IMR-90 (cell line): Measurements from ENCODE around the gene SBF2. TPM values are rescaled to one million over a fixed set of nuclear protein-coding genes. Genes with fewer than 3 reads are reported as not detected.
A peak's percentile ranks its signal among the peaks of the same experiment; 100 is the strongest.

Source experiments
- ATAC-seq: fragments of 200-7000 bp; cut with Tn5 transposase; 2 replicates; pipeline ENCODE4 v1.9.1; 2020; ENCODE audit warnings: low read depth, mild to moderate bottlenecking, moderate library complexity
- BruUV-seq: library from RNA; stranded (reverse); fragments of 400-500 nt; replicated peaks from 2 replicates; lab custom pipeline; 2021; lab: Mats Ljungman, UMichigan
- CTCF ChIA-PET: fragments of 300-600 bp; formaldehyde crosslinking; extraction: SDS; loops from one replicate; lab custom pipeline; 2021; ENCODE audit warnings: antibody characterized with exemption; lab: Yijun Ruan, JAX
- POLR2A ChIA-PET: fragments of 300-600 bp; sonication (Branson Sonifier 250); formaldehyde crosslinking; loops from one replicate; lab custom pipeline; 2022; ENCODE audit warnings: antibody characterized with exemption; ENCODE audit not compliant: unreplicated experiment; lab: Charles Lee
- DNase-seq: peaks from one replicate; pipeline ENCODE4 v3.0.0; 2013
- H2AFZ ChIP-seq: replicated peaks from 2 replicates; pipeline ENCODE3; 2013; ENCODE audit warnings: low read length, mild to moderate bottlenecking; ENCODE audit not compliant: poor library complexity
- H2AK5ac ChIP-seq: 2 replicates; pipeline ENCODE4 v1.6.1; 2013; ENCODE audit warnings: low read depth, low read length, inconsistent platforms
- H2AK9ac ChIP-seq: replicated peaks from 2 replicates; pipeline ENCODE3; 2013; ENCODE audit warnings: mild to moderate bottlenecking, low read depth, low read length, moderate library complexity; ENCODE audit not compliant: poor library complexity
- H2BK120ac ChIP-seq: 2 replicates; pipeline ENCODE4 v1.6.1; 2013; ENCODE audit warnings: low read depth, low read length, inconsistent platforms
- H2BK15ac ChIP-seq: 3 replicates; pipeline ENCODE4 v1.6.1; 2013; ENCODE audit warnings: low read depth, low read length, inconsistent platforms
- H2BK20ac ChIP-seq: 2 replicates; pipeline ENCODE4 v1.6.1; 2013; ENCODE audit warnings: low read depth, mild to moderate bottlenecking, inconsistent platforms, low read length, moderate library complexity
- H2BK5ac ChIP-seq: 2 replicates; pipeline ENCODE4 v1.6.1; 2013; ENCODE audit warnings: mild to moderate bottlenecking, low read depth, low read length, inconsistent platforms; ENCODE audit not compliant: poor library complexity, severe bottlenecking
- H3K14ac ChIP-seq: replicated peaks from 2 replicates; pipeline ENCODE4 v1.6.1; 2013; ENCODE audit warnings: low read depth, low read length, inconsistent platforms
- H3K18ac ChIP-seq: 2 replicates; pipeline ENCODE4 v1.6.1; 2013; ENCODE audit warnings: low read depth, low read length, control low read depth
- H3K23ac ChIP-seq: 2 replicates; pipeline ENCODE4 v1.6.1; 2013; ENCODE audit warnings: low read depth, low read length, inconsistent platforms
- H3K27ac ChIP-seq: 2 replicates; pipeline ENCODE4 v1.5.1; 2013; ENCODE audit warnings: mild to moderate bottlenecking, control low read depth, low read length; ENCODE audit not compliant: insufficient read depth
- H3K27me3 ChIP-seq: 2 replicates; pipeline ENCODE4 v1.6.1; 2013; ENCODE audit warnings: low read length; ENCODE audit not compliant: control insufficient read depth, insufficient read depth
- H3K36me3 ChIP-seq: 2 replicates; pipeline ENCODE4 v1.6.1; 2013; ENCODE audit warnings: low read length, mixed read lengths; ENCODE audit not compliant: control insufficient read depth, insufficient read depth
- H3K4ac ChIP-seq: 2 replicates; pipeline ENCODE4 v1.6.1; 2013; ENCODE audit warnings: low read depth, low read length, inconsistent platforms
- H3K4me1 ChIP-seq: 2 replicates; pipeline ENCODE4 v1.6.1; 2013; ENCODE audit warnings: low read length, mixed read lengths; ENCODE audit not compliant: control insufficient read depth, insufficient read depth
- H3K4me2 ChIP-seq: 2 replicates; pipeline ENCODE4 v1.6.1; 2013; ENCODE audit warnings: low read depth, mild to moderate bottlenecking, control low read depth, low read length, moderate library complexity
- H3K4me3 ChIP-seq: 2 replicates; pipeline ENCODE4 v1.5.1; 2013; ENCODE audit warnings: low read depth, mild to moderate bottlenecking, control low read depth, low read length, moderate library complexity; ENCODE audit not compliant: insufficient read depth
- H3K56ac ChIP-seq: 2 replicates; pipeline ENCODE4 v1.6.1; 2013; ENCODE audit warnings: low read length, inconsistent platforms; ENCODE audit not compliant: insufficient read depth; ENCODE audit errors: extremely low read depth
- H3K79me1 ChIP-seq, 2 experiments: 2 replicates each; pipeline ENCODE4 v1.6.1; 2013; ENCODE audit warnings: low read length in 2 of 2, inconsistent platforms in 1 of 2, low read depth in 1 of 2
- H3K9ac ChIP-seq: 2 replicates; pipeline ENCODE4 v1.6.1; 2013; ENCODE audit warnings: low read depth, low read length, control low read depth
- H3K9me1 ChIP-seq: 2 replicates; pipeline ENCODE4 v1.6.1; 2013; ENCODE audit warnings: low read length, inconsistent platforms; ENCODE audit not compliant: insufficient read depth
- H3K9me3 ChIP-seq: 2 replicates; pipeline ENCODE4 v1.6.1; 2013; ENCODE audit warnings: low read length; ENCODE audit not compliant: control insufficient read depth, insufficient read depth
- H4K20me1 ChIP-seq: 2 replicates; pipeline ENCODE4 v1.6.1; 2013; ENCODE audit warnings: low read length, inconsistent platforms; ENCODE audit not compliant: insufficient read depth
- H4K5ac ChIP-seq: 2 replicates; pipeline ENCODE4 v1.6.1; 2013; ENCODE audit warnings: mild to moderate bottlenecking, low read depth, low read length, control low read depth
- H4K8ac ChIP-seq, 2 experiments: 2 replicates each; pipeline ENCODE4 v1.6.1; 2013; ENCODE audit warnings: low read depth in 2 of 2, low read length in 2 of 2, control low read depth in 1 of 2, inconsistent platforms in 1 of 2
- H4K91ac ChIP-seq: 2 replicates; pipeline ENCODE4 v1.6.1; 2013; ENCODE audit warnings: low read depth, low read length, inconsistent platforms; ENCODE audit not compliant: insufficient read depth
- CEBPB ChIP-seq: IDR thresholded peaks from 2 replicates; pipeline ENCODE4 v1.6.1; 2012; ENCODE audit warnings: low read depth, low read length, improper control_type of control experiment
- CHD1 ChIP-seq: IDR thresholded peaks from 2 replicates; pipeline ENCODE4 v1.6.1; 2012; ENCODE audit warnings: low read depth, low read length, improper control_type of control experiment
- NFE2L2 ChIP-seq: fragments of 150-350 bp; IDR thresholded peaks from 2 replicates; pipeline ENCODE4 v1.6.1; 2016; ENCODE audit warnings: low read depth, mild to moderate bottlenecking, low read length
- POLR2A ChIP-seq: IDR thresholded peaks from 2 replicates; pipeline ENCODE4 v1.6.1; 2012; ENCODE audit warnings: mild to moderate bottlenecking, low read depth, low read length
- WGBS, 2 experiments: methylation state at CpG; one replicate each; pipeline versions ENCODE4 v1.1.5 to v1.1.7; 2013; ENCODE audit warnings: missing lambda C conversion rate in 2 of 2; ENCODE audit not compliant: insufficient read length in 1 of 2; ENCODE audit errors: extremely low coverage in 2 of 2; 5-methylcytosine and 5-hydroxymethylcytosine counted together
- dilution Hi-C: fragments of 300-500 bp; cut with HindIII; formaldehyde crosslinking; loops from one replicate; pipeline ENCODE4 v1.14.3; 2018; ENCODE audit warnings: low sequenced_read_pairs; ENCODE audit not compliant: unreplicated experiment
- in situ Hi-C: fragments of 300-500 bp; cut with MboI; formaldehyde crosslinking; loops from 3 replicates; pipeline ENCODE4 v1.14.3; 2019; ENCODE audit warnings: low sequenced_read_pairs, inconsistent platforms, mixed read lengths
- intact Hi-C: fragments of 100-400 bp; cut with micrococcal nuclease; formaldehyde crosslinking; loops from 2 replicates; pipeline ENCODE4 v1.10.0; 2022
- polyA plus RNA-seq, 3 experiments: library from polyadenylated mRNA; depleted of rRNA; stranded (reverse); fragments of >200 nt; gene quantifications; 2 replicates each; pipeline ENCODE4 v1.2.3, GENCODE V29; 2012; ENCODE audit warnings: low replicate concordance in 1 of 3
- total RNA-seq: library from RNA; depleted of rRNA; stranded (reverse); fragments of >200 nt; gene quantifications from 2 replicates; pipeline ENCODE4 v1.2.3, GENCODE V29; 2012
- TF ChIP-seq, protein P1 (sequence below): fragments of 150-350 bp; IDR thresholded peaks from 2 replicates; pipeline ENCODE4 v1.6.1; 2017; ENCODE audit warnings: mild to moderate bottlenecking, antibody characterized with exemption, low read length, low read depth
- TF ChIP-seq, protein P2 (sequence below): fragments of 150-350 bp; IDR thresholded peaks from 2 replicates; pipeline ENCODE4 v1.6.1; 2016; ENCODE audit warnings: low read depth, mild to moderate bottlenecking, low read length, moderate library complexity, borderline replicate concordance
- TF ChIP-seq, protein P3 (sequence below): conservative IDR thresholded peaks from 2 replicates; pipeline ENCODE4 v1.5.1; 2012; ENCODE audit warnings: mild to moderate bottlenecking, low read depth, low read length, improper control_type of control experiment

The SBF2 gene
- total and polyA plus RNA-seq, 2 of the 4 experiments (the other 2 are of a cell fraction) = 23.8 to 51.8 TPM

DNA sequence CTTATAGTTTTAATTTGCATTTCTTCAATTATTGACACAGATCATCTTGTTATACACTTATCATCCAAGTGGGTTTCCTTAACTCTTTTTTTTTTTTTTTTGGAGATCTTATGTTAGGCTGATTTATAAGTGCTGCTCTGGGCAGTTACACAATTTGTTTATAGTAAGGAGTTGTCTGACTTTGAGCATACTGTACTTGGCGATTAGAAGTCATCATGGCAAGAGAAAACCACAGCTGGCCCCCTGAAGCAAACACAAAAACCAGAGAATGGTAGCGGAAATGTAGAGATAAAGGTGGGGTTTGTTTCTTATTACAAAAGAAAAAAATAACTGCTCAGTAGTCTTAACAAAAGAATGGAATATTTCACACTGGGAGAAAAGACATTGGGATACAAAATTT, 337.5 kb downstream of the SBF2 start:
- Histone ChIP-seq H3K9me1 (0 out of 2 replicates have a peak, but pooled peaks cover 3% of the 10 kb centered on the region), H2AK9ac (no peak overlapping the region), H2BK120ac (no peak overlapping the region), H4K8ac (no peak overlapping the region), H2BK20ac (no peak overlapping the region), H2AK5ac (no peak overlapping the region), H3K4me2 (no peak overlapping the region), H3K36me3 (peaks cover 15% of the 10 kb centered on the region), H2AFZ (no peak overlapping the region), H3K27me3 (no peaks in the 10 kb centered on the region), H4K91ac (no peak overlapping the region; the same call in 1 of the 2 replicates), H3K9me3 (no peaks in the 10 kb centered on the region), H2BK5ac (peak overlapping the region; percentile 78), H3K4me1 (peaks cover 11% of the 10 kb centered on the region; the same call in 1 of the 2 replicates), H2BK15ac (no peak overlapping the region), H3K4ac (no peak overlapping the region; the same call in 1 of the 2 replicates), H3K56ac (no peak overlapping the region), H3K9ac (no peak overlapping the region), H3K4me3 (no peak overlapping the region), H4K5ac (no peak overlapping the region; the same call in 1 of the 2 replicates), H3K27ac (peak overlapping the region; percentile 42; the same call in 1 of the 2 replicates), H3K79me1 (peaks cover 4 to 7% of the 10 kb centered on the region in 2 experiments; a peak in 1 of 4 replicates), H3K18ac (peak overlapping the region; percentile 69), H3K14ac (no peak overlapping the region), H3K23ac (no peak overlapping the region), H4K20me1 (no peaks in the 10 kb centered on the region)
- dilution Hi-C loops (no loop called here), intact Hi-C loops (no loop called here), in situ Hi-C loops (loop anchor here (25.0 kb wide), 1 partner anchor 194 kb away; no protein-coding TSS in a partner anchor)
- POLR2A ChIA-PET = no interaction called here
- DNase-seq = peak; percentile 41
- TF ChIP-seq CHD1 (no peak), CEBPB (no peak), NFE2L2 (no peak), POLR2A (no peak)
- TF ChIP-seq, protein P1, sequence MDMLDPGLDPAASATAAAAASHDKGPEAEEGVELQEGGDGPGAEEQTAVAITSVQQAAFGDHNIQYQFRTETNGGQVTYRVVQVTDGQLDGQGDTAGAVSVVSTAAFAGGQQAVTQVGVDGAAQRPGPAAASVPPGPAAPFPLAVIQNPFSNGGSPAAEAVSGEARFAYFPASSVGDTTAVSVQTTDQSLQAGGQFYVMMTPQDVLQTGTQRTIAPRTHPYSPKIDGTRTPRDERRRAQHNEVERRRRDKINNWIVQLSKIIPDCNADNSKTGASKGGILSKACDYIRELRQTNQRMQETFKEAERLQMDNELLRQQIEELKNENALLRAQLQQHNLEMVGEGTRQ = no peak
- TF ChIP-seq, protein P2, sequence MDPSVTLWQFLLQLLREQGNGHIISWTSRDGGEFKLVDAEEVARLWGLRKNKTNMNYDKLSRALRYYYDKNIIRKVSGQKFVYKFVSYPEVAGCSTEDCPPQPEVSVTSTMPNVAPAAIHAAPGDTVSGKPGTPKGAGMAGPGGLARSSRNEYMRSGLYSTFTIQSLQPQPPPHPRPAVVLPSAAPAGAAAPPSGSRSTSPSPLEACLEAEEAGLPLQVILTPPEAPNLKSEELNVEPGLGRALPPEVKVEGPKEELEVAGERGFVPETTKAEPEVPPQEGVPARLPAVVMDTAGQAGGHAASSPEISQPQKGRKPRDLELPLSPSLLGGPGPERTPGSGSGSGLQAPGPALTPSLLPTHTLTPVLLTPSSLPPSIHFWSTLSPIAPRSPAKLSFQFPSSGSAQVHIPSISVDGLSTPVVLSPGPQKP = no peak
- TF ChIP-seq, protein P3, sequence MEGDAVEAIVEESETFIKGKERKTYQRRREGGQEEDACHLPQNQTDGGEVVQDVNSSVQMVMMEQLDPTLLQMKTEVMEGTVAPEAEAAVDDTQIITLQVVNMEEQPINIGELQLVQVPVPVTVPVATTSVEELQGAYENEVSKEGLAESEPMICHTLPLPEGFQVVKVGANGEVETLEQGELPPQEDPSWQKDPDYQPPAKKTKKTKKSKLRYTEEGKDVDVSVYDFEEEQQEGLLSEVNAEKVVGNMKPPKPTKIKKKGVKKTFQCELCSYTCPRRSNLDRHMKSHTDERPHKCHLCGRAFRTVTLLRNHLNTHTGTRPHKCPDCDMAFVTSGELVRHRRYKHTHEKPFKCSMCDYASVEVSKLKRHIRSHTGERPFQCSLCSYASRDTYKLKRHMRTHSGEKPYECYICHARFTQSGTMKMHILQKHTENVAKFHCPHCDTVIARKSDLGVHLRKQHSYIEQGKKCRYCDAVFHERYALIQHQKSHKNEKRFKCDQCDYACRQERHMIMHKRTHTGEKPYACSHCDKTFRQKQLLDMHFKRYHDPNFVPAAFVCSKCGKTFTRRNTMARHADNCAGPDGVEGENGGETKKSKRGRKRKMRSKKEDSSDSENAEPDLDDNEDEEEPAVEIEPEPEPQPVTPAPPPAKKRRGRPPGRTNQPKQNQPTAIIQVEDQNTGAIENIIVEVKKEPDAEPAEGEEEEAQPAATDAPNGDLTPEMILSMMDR = no peak
- WGBS, 2 experiments = 40% methylated on average over 1 of the region's 2 CpGs; no CpG with 5 or more reads in 1 of the 2 experiments
- CTCF ChIA-PET = interaction anchor here (0.7 kb wide), 1 partner anchor 410 kb away, joined by 3 read pairs; no protein-coding TSS in a partner anchor
- ATAC-seq = no peak
- BruUV-seq = no TSS peak
